ENCODE results near the gene KCNAB1.
"Not testable (repeated sequence)": the region's sequence is repeated elsewhere in the genome, so short reads cannot be mapped to it uniquely, and the experiment has no call there.

Gene KCNAB1

GRCh38 chr3:156135921-156136638, 15.7 kb downstream of the KCNAB1 start:
- no peak for DNase-seq (ENCODE audit: extremely low read depth in 1 of 2, low read depth in 1 of 2)

- DNase-seq (ENCODE audit: extremely low read depth in 1 of 2, low read depth in 1 of 2): not testable (repeated sequence)
These were observed 17.0 kb downstream of the KCNAB1 start for GRCh38 chr3:156137397-156137796.

GRCh38 chr3:156140001-156140595, 19.7 kb downstream of the KCNAB1 start:
- DNase-seq (ENCODE audit: extremely low read depth in 1 of 2, low read depth in 1 of 2): no peak

- DNase-seq (ENCODE audit: extremely low read depth in 1 of 2, low read depth in 1 of 2): no peak
These were observed 22.3 kb downstream of the KCNAB1 start for GRCh38 chr3:156142702-156143101.

- no peak for DNase-seq (ENCODE audit: extremely low read depth in 1 of 2, low read depth in 1 of 2)
These were observed 22.8 kb downstream of the KCNAB1 start for GRCh38 chr3:156143136-156143535.

GRCh38 chr3:156144060-156144459, 23.7 kb downstream of the KCNAB1 start:
- DNase-seq (ENCODE audit: extremely low read depth in 1 of 2, low read depth in 1 of 2): no peak

- no peak for DNase-seq (ENCODE audit: extremely low read depth in 1 of 2, low read depth in 1 of 2)
These were observed 25.5 kb downstream of the KCNAB1 start for GRCh38 chr3:156145866-156146265.

- DNase-seq (ENCODE audit: extremely low read depth in 1 of 2, low read depth in 1 of 2): no peak
These were observed 28.1 kb downstream of the KCNAB1 start for GRCh38 chr3:156148345-156148945.

GRCh38 chr3:156148946-156149381, 28.6 kb downstream of the KCNAB1 start:
- DNase-seq (ENCODE audit: extremely low read depth in 1 of 2, low read depth in 1 of 2): no peak

GRCh38 chr3:156149876-156150275, 29.5 kb downstream of the KCNAB1 start:
- no peak for DNase-seq (ENCODE audit: extremely low read depth in 1 of 2, low read depth in 1 of 2)

GRCh38 chr3:156150434-156151066, 30.2 kb downstream of the KCNAB1 start:
- DNase-seq (ENCODE audit: extremely low read depth in 1 of 2, low read depth in 1 of 2): no peak

- DNase-seq (ENCODE audit: extremely low read depth in 1 of 2, low read depth in 1 of 2): peak in 1 of 2 donors; percentile 5
These were observed 31.5 kb downstream of the KCNAB1 start for GRCh38 chr3:156151824-156152428.

- no peak for DNase-seq (ENCODE audit: extremely low read depth in 1 of 2, low read depth in 1 of 2)
These were observed 38.4 kb downstream of the KCNAB1 start for GRCh38 chr3:156158656-156159295.

- DNase-seq (ENCODE audit: extremely low read depth in 1 of 2, low read depth in 1 of 2): no peak
These were observed 40.3 kb downstream of the KCNAB1 start for GRCh38 chr3:156160647-156161046.

- no peak for DNase-seq (ENCODE audit: extremely low read depth in 1 of 2, low read depth in 1 of 2)
These were observed 40.8 kb downstream of the KCNAB1 start for GRCh38 chr3:156161172-156161571.

- DNase-seq (ENCODE audit: extremely low read depth in 1 of 2, low read depth in 1 of 2): no peak
These were observed 43.5 kb downstream of the KCNAB1 start for GRCh38 chr3:156163848-156164247.

- DNase-seq (ENCODE audit: extremely low read depth in 1 of 2, low read depth in 1 of 2): no peak
These were observed 46.4 kb downstream of the KCNAB1 start for GRCh38 chr3:156166808-156167207.

GRCh38 chr3:156170571-156170970, 50.2 kb downstream of the KCNAB1 start:
- DNase-seq (ENCODE audit: extremely low read depth in 1 of 2, low read depth in 1 of 2): no peak

GRCh38 chr3:156171281-156172267, 51.2 kb downstream of the KCNAB1 start:
- DNase-seq (ENCODE audit: extremely low read depth in 1 of 2, low read depth in 1 of 2): no peak

- DNase-seq (ENCODE audit: extremely low read depth in 1 of 2, low read depth in 1 of 2): no peak
These were observed 52.2 kb downstream of the KCNAB1 start for GRCh38 chr3:156172536-156172935.

Data from stimulated activated CD8-positive, alpha-beta memory T cell treated with anti-CD3 and anti-CD28 coated beads, Interleukin-7, amount 100 ng/mL, for 48 hours (primary cell).